IPS-18c (cell line): Measurements from ENCODE around the gene MISP.

Experiments
- H3K4me3 ChIP-seq: 2 replicates; pipeline ENCODE4 v1.7.0; 2013; ENCODE audit warnings: low read depth, mild to moderate bottlenecking, low read length, moderate library complexity; ENCODE audit not compliant: insufficient read depth
- H3K9me3 ChIP-seq: one replicate; pipeline ENCODE4 v1.6.1; 2013; ENCODE audit warnings: mild to moderate bottlenecking, low read length, moderate library complexity; ENCODE audit not compliant: control insufficient read depth, insufficient read depth

The MISP gene

GRCh38 chr19:807627-808422 lies 56.9 kb downstream of the MISP start:
- H3K4me3 ChIP-seq, result no peak overlapping the region

DNA sequence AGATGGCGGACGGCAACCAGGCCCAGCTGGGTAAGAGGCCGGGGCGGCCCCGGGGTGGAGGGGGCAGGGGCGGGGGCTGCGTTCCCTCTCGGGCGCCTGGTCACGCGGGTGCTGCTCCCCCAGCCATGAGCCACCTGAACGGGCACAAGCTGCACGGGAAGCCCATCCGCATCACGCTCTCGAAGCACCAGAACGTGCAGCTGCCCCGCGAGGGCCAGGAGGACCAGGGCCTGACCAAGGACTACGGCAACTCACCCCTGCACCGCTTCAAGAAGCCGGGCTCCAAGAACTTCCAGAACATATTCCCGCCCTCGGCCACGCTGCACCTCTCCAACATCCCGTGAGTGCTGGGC lies 57.5 kb downstream of the MISP start:
- H3K9me3 ChIP-seq, result no peaks in the 10 kb centered on the region
- no peak overlapping the region for H3K4me3 ChIP-seq

More at GRCh38 chr19:807627-808422, 56.9 kb downstream of the MISP start:
- no peaks in the 10 kb centered on the region for H3K9me3 ChIP-seq

- H3K9me3 ChIP-seq, result no peaks in the 10 kb centered on the region
- H3K4me3 ChIP-seq, result no peak overlapping the region
These were observed 59.4 kb downstream of the MISP start for GRCh38 chr19:810077-810855.

- no peaks in the 10 kb centered on the region for H3K9me3 ChIP-seq
- no peak overlapping the region for H3K4me3 ChIP-seq
These were observed 60.1 kb downstream of the MISP start for GRCh38 chr19:810883-811489.

DNA sequence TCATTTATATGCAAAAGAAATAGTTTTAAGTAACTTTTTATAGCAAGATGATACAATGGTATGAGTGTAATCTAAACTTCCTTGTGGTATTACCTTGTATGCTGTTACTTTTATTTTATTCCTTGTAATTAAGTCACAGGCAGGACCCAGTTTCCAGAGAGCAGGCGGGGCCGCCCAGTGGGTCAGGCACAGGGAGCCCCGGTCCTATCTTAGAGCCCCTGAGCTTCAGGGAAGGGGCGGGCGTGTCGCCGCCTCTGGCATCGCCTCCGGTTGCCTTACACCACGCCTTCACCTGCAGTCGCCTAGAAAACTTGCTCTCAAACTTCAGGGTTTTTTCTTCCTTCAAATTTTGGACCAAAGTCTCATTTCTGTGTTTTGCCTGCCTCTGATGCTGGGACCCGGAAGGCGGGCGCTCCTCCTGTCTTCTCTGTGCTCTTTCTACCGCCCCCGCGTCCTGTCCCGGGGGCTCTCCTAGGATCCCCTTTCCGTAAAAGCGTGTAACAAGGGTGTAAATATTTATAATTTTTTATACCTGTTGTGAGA lies 60.7 kb downstream of the MISP start:
- H3K4me3 ChIP-seq, result no peak overlapping the region
- H3K9me3 ChIP-seq, result no peaks in the 10 kb centered on the region

GRCh38 chr19:812049-812746 lies 61.3 kb downstream of the MISP start:
- H3K4me3 ChIP-seq, result no peak overlapping the region
- H3K9me3 ChIP-seq, result no peaks in the 10 kb centered on the region

GRCh38 chr19:812747-813218 lies 61.9 kb downstream of the MISP start:
- Histone ChIP-seq H3K9me3 (no peaks in the 10 kb centered on the region), H3K4me3 (no peak overlapping the region)

DNA sequence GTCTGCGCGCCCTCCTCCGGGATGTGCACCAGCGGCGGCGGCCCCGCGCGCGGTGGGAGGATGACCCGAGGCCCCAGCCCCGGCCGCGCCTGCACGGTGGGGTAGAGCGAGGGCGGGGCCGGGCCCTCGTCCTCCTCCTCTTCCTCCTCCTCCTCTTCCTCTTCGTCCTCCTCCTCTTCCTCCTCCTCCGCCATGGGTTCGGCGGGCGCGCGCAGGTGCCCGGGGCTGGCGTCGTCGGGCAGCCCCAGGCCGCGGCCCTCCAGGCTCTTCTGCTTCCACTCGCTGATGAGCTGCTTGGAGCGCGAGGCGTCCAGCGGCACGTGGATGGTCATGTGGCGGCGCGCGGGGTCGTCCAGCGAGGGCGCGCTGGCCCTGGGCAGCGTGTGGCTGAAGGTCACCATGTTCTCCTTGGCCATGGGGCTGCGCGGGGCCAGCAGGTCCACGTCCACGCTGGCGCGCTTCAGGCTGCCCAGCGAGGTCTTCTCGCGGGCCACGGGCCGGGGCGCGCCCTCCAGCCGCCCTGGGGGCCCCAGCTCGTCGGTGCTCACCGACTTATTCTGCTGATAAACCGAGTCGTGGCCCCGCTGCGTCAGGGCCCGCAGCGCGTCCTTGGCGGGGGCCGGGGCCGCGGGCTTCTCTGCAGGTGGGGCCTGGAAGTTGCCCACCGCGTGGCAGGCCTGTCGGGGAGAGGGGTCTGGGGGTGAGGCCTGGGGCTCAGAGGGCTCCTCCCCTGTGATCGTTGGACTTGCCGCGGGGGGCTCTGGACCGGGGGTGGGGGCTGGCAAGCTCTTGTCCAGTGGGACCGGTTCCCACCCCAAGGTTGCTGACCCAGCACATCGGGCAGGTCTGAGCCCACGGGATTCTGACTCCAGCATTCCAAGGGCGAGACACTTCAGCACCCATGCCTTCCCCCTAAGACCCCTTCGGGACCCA lies 62.6 kb downstream of the MISP start:
- no peak overlapping the region for H3K4me3 ChIP-seq
- H3K9me3 ChIP-seq, result no peaks in the 10 kb centered on the region
